ENCODE results near the gene CXCR1.
"Not testable (repeated sequence)": the region's sequence is repeated elsewhere in the genome, so short reads cannot be mapped to it uniquely, and the experiment has no call there.

CXCR1 gene

DNA sequence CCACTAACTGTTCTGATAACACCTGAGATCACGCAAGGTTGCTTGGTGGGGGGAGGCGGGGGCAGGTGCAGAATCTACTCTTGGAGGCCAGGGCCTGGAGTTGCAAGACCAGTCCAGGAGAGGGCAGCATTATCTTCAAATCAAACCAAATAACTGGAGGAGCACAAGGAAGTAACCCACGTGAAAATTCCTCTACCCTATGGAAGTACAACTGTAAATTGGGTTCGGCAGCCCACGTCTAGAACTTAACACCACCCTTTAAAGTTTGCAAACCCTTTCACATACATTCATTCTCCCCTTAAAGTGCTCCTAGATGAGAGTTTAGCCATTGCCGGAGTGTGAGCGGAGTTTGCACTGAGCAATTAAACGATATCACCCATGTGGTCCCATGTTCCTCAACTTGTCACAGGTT, 19.6 kb upstream of the CXCR1 start:
- CTCF ChIA-PET = interaction anchor here (1.7 to 5.6 kb wide), 4 partner anchors 15 to 89 kb away, joined by 4 to 36 read pairs (median 7); partner anchors contain the start of genes AAMP and PNKD
- TF ChIP-seq, protein P1, sequence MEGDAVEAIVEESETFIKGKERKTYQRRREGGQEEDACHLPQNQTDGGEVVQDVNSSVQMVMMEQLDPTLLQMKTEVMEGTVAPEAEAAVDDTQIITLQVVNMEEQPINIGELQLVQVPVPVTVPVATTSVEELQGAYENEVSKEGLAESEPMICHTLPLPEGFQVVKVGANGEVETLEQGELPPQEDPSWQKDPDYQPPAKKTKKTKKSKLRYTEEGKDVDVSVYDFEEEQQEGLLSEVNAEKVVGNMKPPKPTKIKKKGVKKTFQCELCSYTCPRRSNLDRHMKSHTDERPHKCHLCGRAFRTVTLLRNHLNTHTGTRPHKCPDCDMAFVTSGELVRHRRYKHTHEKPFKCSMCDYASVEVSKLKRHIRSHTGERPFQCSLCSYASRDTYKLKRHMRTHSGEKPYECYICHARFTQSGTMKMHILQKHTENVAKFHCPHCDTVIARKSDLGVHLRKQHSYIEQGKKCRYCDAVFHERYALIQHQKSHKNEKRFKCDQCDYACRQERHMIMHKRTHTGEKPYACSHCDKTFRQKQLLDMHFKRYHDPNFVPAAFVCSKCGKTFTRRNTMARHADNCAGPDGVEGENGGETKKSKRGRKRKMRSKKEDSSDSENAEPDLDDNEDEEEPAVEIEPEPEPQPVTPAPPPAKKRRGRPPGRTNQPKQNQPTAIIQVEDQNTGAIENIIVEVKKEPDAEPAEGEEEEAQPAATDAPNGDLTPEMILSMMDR (IDR thresholded peaks at IDR 0.05; ENCODE audit: insufficient read depth, low read length, missing control alignments) = peak; percentile 76
- H3K4me3 ChIP-seq (ENCODE audit: low read depth, low read length) = no peak overlapping the region
- DNase-seq (ENCODE audit: low read depth, low spot score) = peak; percentile 12
- POLR2A ChIA-PET = no interaction called here

DNA sequence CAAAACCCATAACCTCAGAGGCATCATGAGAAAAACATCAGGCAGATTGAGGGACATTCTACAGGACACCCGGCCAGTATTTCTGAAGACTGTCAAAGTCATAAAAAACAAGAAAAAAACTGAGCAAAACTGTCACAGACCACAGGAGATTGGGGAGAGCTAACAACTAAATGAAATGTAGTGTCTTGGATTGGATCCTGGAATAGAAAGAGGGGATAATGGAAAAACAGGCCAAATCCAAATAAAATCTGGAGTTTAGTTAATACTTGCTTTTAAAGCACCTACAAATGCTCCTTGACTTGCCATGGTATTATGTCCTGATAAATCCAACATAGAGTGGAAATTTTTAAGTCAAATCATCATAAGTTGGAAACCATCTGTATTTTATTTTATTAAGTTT, 17.6 kb upstream of the CXCR1 start:
- TF ChIP-seq, protein P1 (IDR thresholded peaks at IDR 0.05; ENCODE audit: insufficient read depth, low read length, missing control alignments) = no peak
- DNase-seq (ENCODE audit: low read depth, low spot score) = no peak
- POLR2A ChIA-PET = no interaction called here
- no peak overlapping the region for H3K4me3 ChIP-seq (ENCODE audit: low read depth, low read length)
- CTCF ChIA-PET = interaction anchor here (0.6 to 5.6 kb wide), 5 partner anchors 17 to 221 kb away, joined by 3 to 36 read pairs (median 7); partner anchors contain the start of genes AAMP and PNKD

DNA sequence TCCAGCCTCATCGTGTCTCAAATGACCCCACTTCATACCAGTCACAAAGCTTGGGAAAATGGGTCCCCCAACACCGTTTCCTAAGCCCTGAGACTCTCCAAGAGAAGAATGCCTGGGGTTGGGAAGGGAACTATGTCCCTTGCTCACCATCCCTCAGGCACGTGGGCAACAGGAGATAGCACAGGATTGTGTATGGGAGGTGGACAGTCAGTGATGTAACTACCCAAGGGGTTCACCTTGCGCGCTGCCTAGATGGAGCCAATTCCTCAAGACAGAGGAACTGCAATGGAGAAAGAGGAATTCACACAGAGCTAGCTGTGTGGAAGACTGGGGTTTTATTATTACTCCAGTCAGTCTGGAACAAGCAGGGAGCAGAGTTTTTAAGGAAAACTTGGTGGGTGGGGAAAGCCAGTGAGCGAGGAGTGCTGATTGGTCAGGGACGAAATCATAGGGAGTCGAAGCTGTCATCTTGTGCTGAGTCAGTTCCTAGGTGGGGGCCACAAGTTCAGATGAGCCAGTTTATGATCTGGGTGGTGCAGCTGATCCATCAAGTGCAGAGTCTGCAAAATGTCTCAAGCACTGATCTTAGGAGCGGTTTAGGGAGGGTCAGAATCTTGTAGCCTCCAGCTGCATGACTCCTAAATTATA, 13.8 kb upstream of the CXCR1 start:
- TF ChIP-seq, protein P1 (IDR thresholded peaks at IDR 0.05; ENCODE audit: insufficient read depth, low read length, missing control alignments) = no peak
- POLR2A ChIA-PET = no interaction called here
- CTCF ChIA-PET = interaction anchor here (1.3 to 1.9 kb wide), 4 partner anchors 8 to 122 kb away, joined by 4 to 7 read pairs (median 6); no protein-coding TSS in a partner anchor
- DNase-seq (ENCODE audit: low read depth, low spot score) = no peak
- H3K4me3 ChIP-seq (ENCODE audit: low read depth, low read length) = no peak overlapping the region

DNA sequence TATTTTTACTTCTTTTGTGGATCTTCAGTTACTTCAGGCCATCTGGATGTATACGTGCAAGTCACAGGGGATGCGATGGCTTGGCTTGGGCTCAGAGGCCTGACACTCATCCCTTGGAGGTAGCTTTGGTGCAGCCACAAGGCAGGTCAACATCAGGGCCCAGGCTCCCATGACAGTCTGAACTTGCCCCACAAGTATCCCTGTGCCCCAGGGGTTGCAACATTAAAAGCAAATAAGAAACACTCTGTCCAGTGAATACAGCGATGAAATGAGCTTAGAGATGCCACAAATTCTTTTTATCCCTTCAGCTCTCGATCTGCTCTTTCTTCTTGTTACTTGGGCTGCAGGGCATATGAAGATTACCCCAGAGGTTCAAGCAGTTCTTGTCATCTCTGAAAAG, 13.0 kb upstream of the CXCR1 start:
- CTCF ChIA-PET = interaction anchor here (1.9 kb wide), 1 partner anchor 12 kb away, joined by 7 read pairs; no protein-coding TSS in a partner anchor
- no peak overlapping the region for H3K4me3 ChIP-seq (ENCODE audit: low read depth, low read length)
- POLR2A ChIA-PET = no interaction called here
- TF ChIP-seq, protein P1 (IDR thresholded peaks at IDR 0.05; ENCODE audit: insufficient read depth, low read length, missing control alignments) = no peak
- DNase-seq (ENCODE audit: low read depth, low spot score) = no peak

DNA sequence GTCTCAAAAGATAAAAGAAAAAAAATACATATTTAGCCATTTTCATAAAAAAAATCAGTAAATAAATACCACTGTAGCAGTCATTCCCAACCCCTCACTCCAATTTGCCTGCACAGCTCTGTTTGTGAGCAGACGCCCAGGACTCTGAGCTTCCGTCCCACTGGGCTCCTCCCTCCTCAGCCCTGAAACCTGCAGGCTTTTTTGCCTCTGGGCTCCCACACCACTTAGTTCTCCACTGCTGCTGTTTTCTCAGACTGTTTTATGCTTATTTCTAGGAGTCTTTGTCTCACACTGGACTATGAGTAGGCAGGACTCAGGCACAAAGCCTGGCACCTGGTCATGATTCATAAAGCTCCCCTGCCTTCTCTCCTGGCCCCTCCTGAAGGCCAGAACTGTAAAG, 6.1 kb upstream of the CXCR1 start:
- DNase-seq (ENCODE audit: low read depth, low spot score) = no peak
- TF ChIP-seq, protein P1 (IDR thresholded peaks at IDR 0.05; ENCODE audit: insufficient read depth, low read length, missing control alignments) = no peak
- CTCF ChIA-PET = interaction anchor here (1.6 to 1.8 kb wide), 2 partner anchors 8 to 14 kb away, joined by 4 to 5 read pairs; no protein-coding TSS in a partner anchor
- POLR2A ChIA-PET = no interaction called here
- H3K4me3 ChIP-seq (ENCODE audit: low read depth, low read length) = no peak overlapping the region

DNA sequence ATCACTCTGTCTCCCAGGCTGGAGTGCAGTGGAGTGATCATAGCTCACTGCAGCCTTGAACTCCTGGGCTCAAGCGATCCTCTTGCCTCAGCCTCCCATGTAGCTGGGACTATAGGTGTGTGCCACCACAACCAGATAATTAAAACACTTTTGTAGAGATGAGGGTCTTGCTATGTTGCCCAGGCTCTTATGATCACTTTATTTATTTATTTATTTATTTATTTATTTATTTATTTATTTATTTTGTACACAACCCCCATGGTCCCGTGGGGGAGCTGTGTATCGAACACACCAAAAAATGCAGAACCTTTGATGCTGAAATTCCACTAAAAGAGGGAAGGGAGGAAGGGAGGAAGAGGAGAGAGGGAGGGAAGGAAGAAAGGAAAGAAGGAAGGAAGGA, 5.0 kb upstream of the CXCR1 start:
- ChIA-PET CTCF (interaction anchor here (0.7 to 1.8 kb wide), 7 partner anchors 9 to 951 kb away, joined by 3 to 5 read pairs (median 4); no protein-coding TSS in a partner anchor), POLR2A (interaction anchor here (0.7 kb wide), 1 partner anchor 87 kb away, joined by 3 read pairs; no protein-coding TSS in a partner anchor)
- not testable (repeated sequence) for H3K4me3 ChIP-seq (ENCODE audit: low read depth, low read length); DNase-seq (ENCODE audit: low read depth, low spot score)

Measured in AG04449 (cell line).